Gastroesophageal sphincter (tissue), 3 donors: ENCODE measurements around the gene PIK3C2G.

ENCODE experiments used
- CTCF ChIP-seq, 4 experiments: fragments of 200-600 bp in 2 of 4; fragments of 450-650 bp in 2 of 4; sonication (generic) in 1 of 4; IDR thresholded peaks; one replicate each; pipeline ENCODE4 v1.5.1; 2017 to 2019; ENCODE audit warnings: antibody characterized with exemption in 4 of 4, mild to moderate bottlenecking in 2 of 4, moderate library complexity in 2 of 4
- POLR2A ChIP-seq, 2 donors: fragments of 450-650 bp; IDR thresholded peaks; one replicate each; pipeline ENCODE4 v1.6.1; 2017; ENCODE audit warnings: antibody characterized with exemption in 2 of 2, mild to moderate bottlenecking in 2 of 2, moderate library complexity in 1 of 2

- TF ChIP-seq CTCF (IDR thresholded peaks at IDR 0.05), result no peak
- TF ChIP-seq POLR2A (IDR thresholded peaks at IDR 0.05), result no peak
Observed at GRCh38 chr12:18297902-18298301, 36.6 kb downstream of the PIK3C2G start.
